Activated CD4-positive, alpha-beta T cell treated with anti-CD3 and anti-CD28 coated beads for 36 hours (primary cell): Measurements from ENCODE around the gene FMNL2. TPM values are rescaled to one million over a fixed set of nuclear protein-coding genes. Genes with fewer than 3 reads are reported as not detected.

Experiments used
- ATAC-seq: fragments of 200-7000 bp; cut with Tn5 transposase; one replicate; pipeline ENCODE4 v1.10.0; 2021; ENCODE audit warnings: mild to moderate bottlenecking, moderate library complexity
- CTCF ChIA-PET: fragments of 350-600 bp; sonication (Branson Sonifier 250); formaldehyde crosslinking; loops from one replicate; lab custom pipeline; 2021; ENCODE audit warnings: antibody characterized with exemption; lab: Charles Lee
- POLR2A ChIA-PET: fragments of 350-600 bp; sonication (Branson Sonifier 250); formaldehyde crosslinking; loops from one replicate; lab custom pipeline; 2021; ENCODE audit warnings: antibody characterized with exemption, inconsistent platforms; lab: Charles Lee
- DNase-seq: peaks from one replicate; pipeline ENCODE4 v3.0.0-alpha.2; 2020
- H3K27ac Mint-ChIP-seq: one replicate; pipeline ENCODE4 v1.8.0; 2021; ENCODE audit warnings: mixed read lengths
- H3K27me3 Mint-ChIP-seq: one replicate; pipeline ENCODE4 v1.8.0; 2021; ENCODE audit warnings: mixed read lengths
- H3K36me3 Mint-ChIP-seq: one replicate; pipeline ENCODE4 v1.8.0; 2021; ENCODE audit warnings: low read depth, mixed read lengths
- H3K4me1 Mint-ChIP-seq: one replicate; pipeline ENCODE4 v1.8.0; 2021; ENCODE audit warnings: mixed read lengths
- H3K4me3 Mint-ChIP-seq: one replicate; pipeline ENCODE4 v1.8.0; 2021; ENCODE audit warnings: mild to moderate bottlenecking, moderate library complexity, mixed read lengths
- H3K9me3 Mint-ChIP-seq: one replicate; pipeline ENCODE4 v1.8.0; 2021; ENCODE audit warnings: low read depth, mixed read lengths
- intact Hi-C, 2 experiments: fragments of 100-400 bp; cut with DNase I in 1 of 2; cut with micrococcal nuclease in 1 of 2; formaldehyde crosslinking; loops; one replicate each; pipeline versions ENCODE4 v1.14.2 to v1.15.1; 2022 to 2024; cut with DNase I, micrococcal nuclease
- total RNA-seq, 2 experiments: library from RNA; stranded (reverse); gene quantifications; one replicate each; pipeline ENCODE4 v1.2.3, GENCODE V29; 2021

FMNL2 gene
- total RNA-seq, 2 experiments from 2014 or later = 3.0 to 3.3 TPM

- DNase-seq = no peak
- ChIA-PET POLR2A (no interaction called here), CTCF (no interaction called here)
- H3K4me1 Mint-ChIP-seq = peaks cover 2% of the 10 kb centered on the region
- intact Hi-C loops = no loop called here
- H3K27me3 Mint-ChIP-seq = peaks cover 24% of the 10 kb centered on the region
- H3K4me3 Mint-ChIP-seq = no peak overlapping the region
- H3K9me3 Mint-ChIP-seq = no peaks in the 10 kb centered on the region
- no peaks in the 10 kb centered on the region for H3K36me3 Mint-ChIP-seq
- no peak for ATAC-seq
- no peak overlapping the region for H3K27ac Mint-ChIP-seq
Measured at GRCh38 chr2:152493417-152493816, 158.4 kb downstream of the FMNL2 start.

- H3K36me3 Mint-ChIP-seq = no peaks in the 10 kb centered on the region
- POLR2A ChIA-PET = no interaction called here
- no peak overlapping the region for H3K4me3 Mint-ChIP-seq
- H3K27ac Mint-ChIP-seq = no peak overlapping the region
- H3K4me1 Mint-ChIP-seq = peaks cover 2% of the 10 kb centered on the region
- DNase-seq = no peak
- peaks cover 24% of the 10 kb centered on the region for H3K27me3 Mint-ChIP-seq
- CTCF ChIA-PET = no interaction called here
- no peaks in the 10 kb centered on the region for H3K9me3 Mint-ChIP-seq
- ATAC-seq = no peak
- intact Hi-C loops = no loop called here
Measured at GRCh38 chr2:152493945-152494528, 159.1 kb downstream of the FMNL2 start.

- Mint-ChIP-seq H3K4me1 (peaks cover 2% of the 10 kb centered on the region), H3K9me3 (no peaks in the 10 kb centered on the region), H3K27me3 (peaks cover 25% of the 10 kb centered on the region), H3K4me3 (no peak overlapping the region), H3K36me3 (no peaks in the 10 kb centered on the region), H3K27ac (no peak overlapping the region)
- intact Hi-C loops = no loop called here
- ChIA-PET CTCF (interaction anchor here (0.6 to 1.1 kb wide), 2 partner anchors 11 to 177 kb away, joined by 3 read pairs; no protein-coding TSS in a partner anchor), POLR2A (interaction anchor here (0.6 kb wide), 1 partner anchor 108 kb away, joined by 4 read pairs; no protein-coding TSS in a partner anchor)
- no peak for ATAC-seq
- no peak for DNase-seq
Measured at GRCh38 chr2:152496371-152496770, 161.4 kb downstream of the FMNL2 start.

- Mint-ChIP-seq H3K36me3 (no peaks in the 10 kb centered on the region), H3K4me3 (no peak overlapping the region), H3K27ac (no peak overlapping the region), H3K27me3 (peaks cover 21% of the 10 kb centered on the region), H3K9me3 (no peaks in the 10 kb centered on the region), H3K4me1 (peaks cover 2% of the 10 kb centered on the region)
- intact Hi-C loops = no loop called here
- no peak for DNase-seq
- no peak for ATAC-seq
- ChIA-PET POLR2A (no interaction called here), CTCF (no interaction called here)
Measured at GRCh38 chr2:152497481-152498052, 162.6 kb downstream of the FMNL2 start.

- CTCF ChIA-PET = interaction anchor here (1.0 kb wide), 1 partner anchor 11 kb away, joined by 3 read pairs; no protein-coding TSS in a partner anchor
- Mint-ChIP-seq H3K27me3 (peaks cover 20% of the 10 kb centered on the region), H3K4me3 (no peak overlapping the region), H3K36me3 (no peaks in the 10 kb centered on the region), H3K4me1 (peaks cover 2% of the 10 kb centered on the region), H3K9me3 (no peaks in the 10 kb centered on the region), H3K27ac (no peak overlapping the region)
- intact Hi-C loops = no loop called here
- DNase-seq (no peak), ATAC-seq (no peak)
- POLR2A ChIA-PET = no interaction called here
Measured at GRCh38 chr2:152499331-152499816, 164.4 kb downstream of the FMNL2 start.

GRCh38 chr2:152499896-152500735 is 165.1 kb downstream of the FMNL2 start:
- POLR2A ChIA-PET = no interaction called here

GRCh38 chr2:152500772-152501171 is 165.8 kb downstream of the FMNL2 start:
- Mint-ChIP-seq H3K36me3 (no peaks in the 10 kb centered on the region), H3K27ac (no peak overlapping the region), H3K9me3 (no peaks in the 10 kb centered on the region), H3K4me1 (peaks cover 2% of the 10 kb centered on the region), H3K4me3 (no peak overlapping the region), H3K27me3 (peaks cover 18% of the 10 kb centered on the region)
- ATAC-seq (no peak), DNase-seq (no peak)
- CTCF ChIA-PET = interaction anchor here (0.6 to 1.0 kb wide), 2 partner anchors 191 to 475 kb away, joined by 3 read pairs; no protein-coding TSS in a partner anchor
- POLR2A ChIA-PET = no interaction called here
- intact Hi-C loops = no loop called here

More at GRCh38 chr2:152499896-152500735, 165.1 kb downstream of the FMNL2 start:
- no peaks in the 10 kb centered on the region for H3K36me3 Mint-ChIP-seq
- H3K9me3 Mint-ChIP-seq = no peaks in the 10 kb centered on the region
- CTCF ChIA-PET = interaction anchor here (0.6 to 1.0 kb wide), 2 partner anchors 190 to 474 kb away, joined by 3 read pairs; no protein-coding TSS in a partner anchor
- H3K27me3 Mint-ChIP-seq = peaks cover 20% of the 10 kb centered on the region
- no peak for DNase-seq
- no peak overlapping the region for H3K4me3 Mint-ChIP-seq
- ATAC-seq = no peak
- peaks cover 2% of the 10 kb centered on the region for H3K4me1 Mint-ChIP-seq
- intact Hi-C loops = no loop called here
- H3K27ac Mint-ChIP-seq = no peak overlapping the region

- Mint-ChIP-seq H3K4me3 (no peak overlapping the region), H3K9me3 (no peaks in the 10 kb centered on the region), H3K27ac (no peak overlapping the region), H3K36me3 (no peaks in the 10 kb centered on the region), H3K4me1 (peaks cover 5% of the 10 kb centered on the region), H3K27me3 (peaks cover 15% of the 10 kb centered on the region)
- DNase-seq (no peak), ATAC-seq (no peak)
- ChIA-PET POLR2A (no interaction called here), CTCF (interaction anchor here (1.0 kb wide), 1 partner anchor 191 kb away, joined by 3 read pairs; no protein-coding TSS in a partner anchor)
- intact Hi-C loops = no loop called here
Measured at GRCh38 chr2:152501666-152502065, 166.7 kb downstream of the FMNL2 start.

- Mint-ChIP-seq H3K4me3 (no peak overlapping the region), H3K27ac (no peak overlapping the region), H3K4me1 (peaks cover 6% of the 10 kb centered on the region), H3K36me3 (no peaks in the 10 kb centered on the region), H3K27me3 (peaks cover 17% of the 10 kb centered on the region), H3K9me3 (no peaks in the 10 kb centered on the region)
- no peak for ATAC-seq
- ChIA-PET CTCF (no interaction called here), POLR2A (no interaction called here)
- intact Hi-C loops = no loop called here
- no peak for DNase-seq
Measured at GRCh38 chr2:152504618-152505017, 169.6 kb downstream of the FMNL2 start.

GRCh38 chr2:152505495-152505906 is 170.5 kb downstream of the FMNL2 start:
- Mint-ChIP-seq H3K36me3 (no peaks in the 10 kb centered on the region), H3K27ac (no peak overlapping the region), H3K9me3 (no peaks in the 10 kb centered on the region), H3K27me3 (peaks cover 12% of the 10 kb centered on the region), H3K4me1 (peaks cover 6% of the 10 kb centered on the region), H3K4me3 (no peak overlapping the region)
- ChIA-PET CTCF (no interaction called here), POLR2A (no interaction called here)
- DNase-seq (no peak), ATAC-seq (no peak)
- intact Hi-C loops = no loop called here

GRCh38 chr2:152506843-152507242 is 171.9 kb downstream of the FMNL2 start:
- intact Hi-C loops = no loop called here
- H3K36me3 Mint-ChIP-seq = no peaks in the 10 kb centered on the region
- ChIA-PET CTCF (interaction anchor here (0.6 to 1.1 kb wide), 2 partner anchors 11 to 511 kb away, joined by 3 read pairs; no protein-coding TSS in a partner anchor), POLR2A (no interaction called here)
- no peak overlapping the region for H3K27ac Mint-ChIP-seq
- H3K27me3 Mint-ChIP-seq = peaks cover 12% of the 10 kb centered on the region
- DNase-seq (peak; percentile 18), ATAC-seq (peak; percentile 57)
- no peak overlapping the region for H3K4me3 Mint-ChIP-seq
- peaks cover 6% of the 10 kb centered on the region for H3K4me1 Mint-ChIP-seq
- H3K9me3 Mint-ChIP-seq = no peaks in the 10 kb centered on the region
